GM12892 (cell line): ENCODE results near the gene C1orf53.

ENCODE experiments used
- POLR2A ChIP-seq: IDR thresholded peaks from 2 replicates; pipeline ENCODE4 v1.6.1; 2011; ENCODE audit warnings: low read depth, low read length, control low read depth
- POLR2AphosphoS5 ChIP-seq: IDR thresholded peaks from 2 replicates; pipeline ENCODE4 v1.6.1; 2011; ENCODE audit warnings: low read depth, low read length, control low read depth

GRCh38 chr1:197899037-197899436 is 3.4 kb upstream of the C1orf53 start:
- no peak for TF ChIP-seq POLR2AphosphoS5
- no peak for TF ChIP-seq POLR2A
